GM19238 (cell line): ENCODE results near the gene MAPKAP1.
"Not testable (repeated sequence)": the region's sequence is repeated elsewhere in the genome, so short reads cannot be mapped to it uniquely, and the experiment has no call there.

ENCODE experiments used
- DNase-seq: peaks from one replicate; pipeline ENCODE4 v3.0.0; 2011; ENCODE audit warnings: low spot score; ENCODE audit not compliant: insufficient read length

Gene MAPKAP1

GRCh38 chr9:125608489-125609224 lies 98.4 kb downstream of the MAPKAP1 start:
- no peak for DNase-seq

GRCh38 chr9:125604196-125604595 lies 102.8 kb downstream of the MAPKAP1 start:
- DNase-seq, result no peak

GRCh38 chr9:125603478-125604021 lies 103.5 kb downstream of the MAPKAP1 start:
- no peak for DNase-seq

- no peak for DNase-seq
Observed at GRCh38 chr9:125601961-125602360, 105.0 kb downstream of the MAPKAP1 start.

- DNase-seq, result no peak
Observed at GRCh38 chr9:125600194-125600593, 106.8 kb downstream of the MAPKAP1 start.

- DNase-seq, result no peak
Observed at GRCh38 chr9:125594223-125594610, 112.8 kb downstream of the MAPKAP1 start.

- no peak for DNase-seq
Observed at GRCh38 chr9:125593581-125594222, 113.3 kb downstream of the MAPKAP1 start.

GRCh38 chr9:125591888-125592287 lies 115.1 kb downstream of the MAPKAP1 start:
- DNase-seq, result no peak

GRCh38 chr9:125591245-125591644 lies 115.8 kb downstream of the MAPKAP1 start:
- DNase-seq, result no peak

GRCh38 chr9:125589287-125589686 lies 117.7 kb downstream of the MAPKAP1 start:
- DNase-seq, result no peak

GRCh38 chr9:125587819-125588460 lies 119.1 kb downstream of the MAPKAP1 start:
- no peak for DNase-seq

GRCh38 chr9:125586172-125586511 lies 120.9 kb downstream of the MAPKAP1 start:
- DNase-seq, result no peak

- DNase-seq, result no peak
Observed at GRCh38 chr9:125585503-125586171, 121.4 kb downstream of the MAPKAP1 start.

GRCh38 chr9:125580701-125581286 lies 126.2 kb downstream of the MAPKAP1 start:
- DNase-seq, result peak; percentile 16

GRCh38 chr9:125579030-125579932 lies 127.7 kb downstream of the MAPKAP1 start:
- DNase-seq, result no peak

GRCh38 chr9:125574126-125574877 lies 132.7 kb downstream of the MAPKAP1 start:
- no peak for DNase-seq

- DNase-seq, result not testable (repeated sequence)
Observed at GRCh38 chr9:125572461-125572860, 134.5 kb downstream of the MAPKAP1 start.

- DNase-seq, result not testable (repeated sequence)
Observed at GRCh38 chr9:125571824-125572223, 135.2 kb downstream of the MAPKAP1 start.

GRCh38 chr9:125570246-125570645 lies 136.8 kb downstream of the MAPKAP1 start:
- DNase-seq, result no peak

GRCh38 chr9:125568621-125569020 lies 138.4 kb downstream of the MAPKAP1 start:
- no peak for DNase-seq
